ENCODE measurements around the gene EML1. TPM values are rescaled to one million over a fixed set of nuclear protein-coding genes. Genes with fewer than 3 reads are reported as not detected.

The EML1 gene
- total RNA-seq, 1 donor from 2014 or later: 57.2 TPM

DNA sequence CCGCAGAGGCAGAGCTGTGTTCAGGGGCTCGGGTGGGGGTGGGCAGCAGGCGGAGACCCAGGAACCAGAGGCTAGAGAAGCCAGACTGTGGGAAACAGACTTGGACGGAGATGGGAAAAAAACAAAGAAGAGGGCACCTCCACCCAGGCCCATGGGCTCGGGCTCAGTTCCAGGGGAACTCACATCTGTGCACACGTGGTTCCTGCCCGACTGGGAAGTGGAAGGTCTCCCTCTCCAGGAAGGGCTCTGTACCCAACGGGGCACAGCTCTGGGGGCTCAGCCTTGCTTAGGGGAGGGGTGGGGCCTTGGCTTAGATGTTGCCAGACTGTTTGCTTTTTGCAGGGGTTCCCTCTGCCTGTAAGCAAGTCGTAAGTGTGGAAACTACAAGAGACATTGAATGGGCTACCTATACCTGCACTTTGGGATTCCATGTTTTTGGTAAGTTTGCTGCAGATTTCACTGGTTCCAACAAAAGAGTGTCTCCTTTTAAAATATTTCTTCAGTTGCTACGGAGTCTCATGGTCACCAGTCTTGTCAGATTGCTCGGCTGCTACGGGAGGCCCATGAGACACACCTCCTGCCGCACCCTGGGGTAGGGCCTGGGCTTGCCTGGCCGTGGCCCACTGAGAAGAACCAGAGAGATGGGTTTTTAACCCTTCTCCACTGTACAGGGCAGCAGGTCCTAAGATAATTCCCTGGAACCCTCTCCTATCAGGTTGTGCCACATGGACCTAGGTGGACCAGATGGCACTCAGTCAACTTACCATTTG, 144.4 kb downstream of the EML1 start:
- Histone ChIP-seq H3K36me3 (peaks cover 11% of the 10 kb centered on the region), H3K9ac (no peak overlapping the region), H3K27me3 (no peaks in the 10 kb centered on the region), H3F3A (ENCODE audit: low read depth) (no peaks in the 10 kb centered on the region), H3K4me2 (no peak overlapping the region), H3K27ac (no peak overlapping the region), H4K20me1 (ENCODE audit: low read depth) (no peaks in the 10 kb centered on the region), H3K79me2 (ENCODE audit: low read depth) (no peaks in the 10 kb centered on the region), H3K4me1 (no peaks in the 10 kb centered on the region), H3K4me3 (no peak overlapping the region), H3K9me3 (ENCODE audit: low read depth) (no peaks in the 10 kb centered on the region), H2AFZ (replicated peaks) (no peak overlapping the region)
- Mint-ChIP-seq H3K4me1 (peaks cover 12% of the 10 kb centered on the region), H3K4me3 (no peak overlapping the region), H3K27ac (no peak overlapping the region), H3K9me3 (no peaks in the 10 kb centered on the region), H3K36me3 (peaks cover 11% of the 10 kb centered on the region), H3K27me3 (ENCODE audit: insufficient read depth, low read depth) (no peaks in the 10 kb centered on the region)
- DNase-seq (ENCODE audit: low spot score): no peak
- TF ChIP-seq EZH2phosphoT487 (IDR thresholded peaks at IDR 0.05) (no peak), EZH2 (IDR thresholded peaks at IDR 0.05) (no peak)
- TF ChIP-seq, protein P1, sequence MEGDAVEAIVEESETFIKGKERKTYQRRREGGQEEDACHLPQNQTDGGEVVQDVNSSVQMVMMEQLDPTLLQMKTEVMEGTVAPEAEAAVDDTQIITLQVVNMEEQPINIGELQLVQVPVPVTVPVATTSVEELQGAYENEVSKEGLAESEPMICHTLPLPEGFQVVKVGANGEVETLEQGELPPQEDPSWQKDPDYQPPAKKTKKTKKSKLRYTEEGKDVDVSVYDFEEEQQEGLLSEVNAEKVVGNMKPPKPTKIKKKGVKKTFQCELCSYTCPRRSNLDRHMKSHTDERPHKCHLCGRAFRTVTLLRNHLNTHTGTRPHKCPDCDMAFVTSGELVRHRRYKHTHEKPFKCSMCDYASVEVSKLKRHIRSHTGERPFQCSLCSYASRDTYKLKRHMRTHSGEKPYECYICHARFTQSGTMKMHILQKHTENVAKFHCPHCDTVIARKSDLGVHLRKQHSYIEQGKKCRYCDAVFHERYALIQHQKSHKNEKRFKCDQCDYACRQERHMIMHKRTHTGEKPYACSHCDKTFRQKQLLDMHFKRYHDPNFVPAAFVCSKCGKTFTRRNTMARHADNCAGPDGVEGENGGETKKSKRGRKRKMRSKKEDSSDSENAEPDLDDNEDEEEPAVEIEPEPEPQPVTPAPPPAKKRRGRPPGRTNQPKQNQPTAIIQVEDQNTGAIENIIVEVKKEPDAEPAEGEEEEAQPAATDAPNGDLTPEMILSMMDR (IDR thresholded peaks at IDR 0.05): no peak

DNA sequence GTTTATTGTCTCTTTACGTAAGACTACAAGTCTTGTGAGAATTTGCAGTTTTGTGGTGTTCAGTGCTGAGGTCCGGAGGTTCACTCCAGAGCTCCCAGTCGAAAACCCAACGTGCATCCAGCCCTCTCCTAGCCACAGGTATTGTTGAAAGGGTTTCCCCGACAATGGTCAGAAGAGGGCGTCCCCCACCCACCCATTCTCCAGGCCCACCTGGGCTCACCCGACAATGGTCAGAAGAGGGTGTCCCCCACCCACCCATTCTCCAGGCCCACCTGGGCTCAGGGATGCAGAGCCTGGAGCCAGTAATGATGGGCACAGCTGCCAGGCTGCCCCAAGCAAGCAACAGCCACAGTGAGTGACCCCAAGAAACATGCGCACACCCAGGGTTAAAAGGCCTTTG, 145.2 kb downstream of the EML1 start:
- no peaks in the 10 kb centered on the region for H3K9me3 Mint-ChIP-seq

DNA sequence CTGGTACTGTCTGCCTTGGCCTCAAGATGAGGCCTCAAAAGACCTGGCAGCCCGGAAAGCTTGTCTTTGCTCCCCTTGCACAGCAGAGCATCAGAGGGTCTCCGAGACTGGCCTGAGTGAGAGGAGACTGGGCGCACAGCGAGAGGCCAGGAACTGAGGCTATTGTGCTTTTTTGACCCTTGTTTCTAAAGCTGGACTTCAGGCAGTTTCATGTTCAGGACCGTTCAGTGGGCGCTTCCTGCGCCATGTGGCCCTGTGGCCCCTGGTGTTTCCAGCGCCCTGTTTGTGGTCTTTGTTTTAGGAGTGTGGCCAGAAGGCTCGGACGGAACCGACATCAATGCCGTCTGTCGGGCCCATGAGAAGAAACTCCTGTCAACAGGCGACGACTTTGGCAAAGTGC, 145.7 kb downstream of the EML1 start:
- Mint-ChIP-seq H3K9me3 (no peaks in the 10 kb centered on the region), H3K27me3 (ENCODE audit: insufficient read depth, low read depth) (peaks cover 5% of the 10 kb centered on the region), H3K4me1 (peaks cover 12% of the 10 kb centered on the region), H3K4me3 (no peak overlapping the region), H3K36me3 (peaks cover 11% of the 10 kb centered on the region), H3K27ac (no peak overlapping the region)
- no peak overlapping the region for H3K9ac ChIP-seq
- no peaks in the 10 kb centered on the region for H3F3A ChIP-seq (ENCODE audit: low read depth)
- no peak overlapping the region for H3K4me3 ChIP-seq
- H4K20me1 ChIP-seq (ENCODE audit: low read depth): no peaks in the 10 kb centered on the region
- peaks cover 11% of the 10 kb centered on the region for H3K36me3 ChIP-seq
- H3K9me3 ChIP-seq (ENCODE audit: low read depth): no peaks in the 10 kb centered on the region
- H3K27ac ChIP-seq: no peak overlapping the region
- no peaks in the 10 kb centered on the region for H3K27me3 ChIP-seq
- H3K4me1 ChIP-seq: no peaks in the 10 kb centered on the region
- no peak overlapping the region for H3K4me2 ChIP-seq
- no peak for TF ChIP-seq EZH2 (IDR thresholded peaks at IDR 0.05)
- TF ChIP-seq, protein P1 (IDR thresholded peaks at IDR 0.05): no peak
- no peak for TF ChIP-seq EZH2phosphoT487 (IDR thresholded peaks at IDR 0.05)
- H2AFZ ChIP-seq (replicated peaks): no peak overlapping the region
- no peak for DNase-seq (ENCODE audit: low spot score)
- no peaks in the 10 kb centered on the region for H3K79me2 ChIP-seq (ENCODE audit: low read depth)

More for the DNA sequence above, 145.2 kb downstream of the EML1 start:
- Histone ChIP-seq H3K9me3 (ENCODE audit: low read depth) (no peaks in the 10 kb centered on the region), H2AFZ (replicated peaks) (no peak overlapping the region), H3K79me2 (ENCODE audit: low read depth) (no peaks in the 10 kb centered on the region), H3K36me3 (peaks cover 11% of the 10 kb centered on the region), H3F3A (ENCODE audit: low read depth) (no peaks in the 10 kb centered on the region), H3K4me1 (no peaks in the 10 kb centered on the region), H3K4me2 (no peak overlapping the region), H4K20me1 (ENCODE audit: low read depth) (no peaks in the 10 kb centered on the region), H3K9ac (no peak overlapping the region), H3K4me3 (no peak overlapping the region), H3K27ac (no peak overlapping the region), H3K27me3 (no peaks in the 10 kb centered on the region)
- Mint-ChIP-seq H3K4me1 (peaks cover 12% of the 10 kb centered on the region), H3K36me3 (peaks cover 11% of the 10 kb centered on the region), H3K27me3 (ENCODE audit: insufficient read depth, low read depth) (peaks cover 3% of the 10 kb centered on the region), H3K27ac (no peak overlapping the region), H3K4me3 (no peak overlapping the region)
- TF ChIP-seq EZH2phosphoT487 (IDR thresholded peaks at IDR 0.05) (no peak), EZH2 (IDR thresholded peaks at IDR 0.05) (no peak)
- TF ChIP-seq, protein P1 (IDR thresholded peaks at IDR 0.05): no peak
- DNase-seq (ENCODE audit: low spot score): no peak

Data from neural progenitor cell (in vitro differentiated cells).